WERI-Rb-1 (cell line): ENCODE measurements around the gene CLIC6.

Source experiments
- DNase-seq: peaks from one replicate; pipeline ENCODE4 v3.0.0-alpha.2; 2020
- H3K27ac ChIP-seq: fragments of 250-450 bp; sonication (Bioruptor Pico); 2 replicates; pipeline ENCODE4 v1.5.1; 2020; ENCODE audit warnings: mild to moderate bottlenecking, moderate library complexity
- H3K27me3 ChIP-seq: fragments of 250-450 bp; sonication (Bioruptor Pico); 2 replicates; pipeline ENCODE4 v1.5.1; 2021; ENCODE audit warnings: mild to moderate bottlenecking, low read depth, moderate library complexity; ENCODE audit not compliant: insufficient read depth, severe bottlenecking
- H3K36me3 ChIP-seq: fragments of 250-450 bp; sonication (Bioruptor Pico); 2 replicates; pipeline ENCODE4 v1.5.1; 2020; ENCODE audit warnings: mild to moderate bottlenecking, moderate library complexity
- H3K4me3 ChIP-seq: 2 replicates; pipeline ENCODE4 v1.5.1; 2011; ENCODE audit warnings: low read depth, mild to moderate bottlenecking, control low read depth, low read length
- H3K9me3 ChIP-seq: fragments of 250-450 bp; sonication (Bioruptor Pico); 2 replicates; pipeline ENCODE4 v1.5.1; 2021; ENCODE audit warnings: mild to moderate bottlenecking, moderate library complexity; ENCODE audit not compliant: severe bottlenecking
- CTCF ChIP-seq: IDR thresholded peaks from 2 replicates; pipeline ENCODE4 v1.5.1; 2011; ENCODE audit warnings: low read depth, mild to moderate bottlenecking, control low read depth, inconsistent platforms, low read length

CLIC6 gene

GRCh38 chr21:34734696-34735095 is 65.9 kb downstream of the CLIC6 start:
- no peak for DNase-seq
- TF ChIP-seq CTCF = no peak
- H3K27me3 ChIP-seq = peaks cover 100% of the 10 kb centered on the region

DNA sequence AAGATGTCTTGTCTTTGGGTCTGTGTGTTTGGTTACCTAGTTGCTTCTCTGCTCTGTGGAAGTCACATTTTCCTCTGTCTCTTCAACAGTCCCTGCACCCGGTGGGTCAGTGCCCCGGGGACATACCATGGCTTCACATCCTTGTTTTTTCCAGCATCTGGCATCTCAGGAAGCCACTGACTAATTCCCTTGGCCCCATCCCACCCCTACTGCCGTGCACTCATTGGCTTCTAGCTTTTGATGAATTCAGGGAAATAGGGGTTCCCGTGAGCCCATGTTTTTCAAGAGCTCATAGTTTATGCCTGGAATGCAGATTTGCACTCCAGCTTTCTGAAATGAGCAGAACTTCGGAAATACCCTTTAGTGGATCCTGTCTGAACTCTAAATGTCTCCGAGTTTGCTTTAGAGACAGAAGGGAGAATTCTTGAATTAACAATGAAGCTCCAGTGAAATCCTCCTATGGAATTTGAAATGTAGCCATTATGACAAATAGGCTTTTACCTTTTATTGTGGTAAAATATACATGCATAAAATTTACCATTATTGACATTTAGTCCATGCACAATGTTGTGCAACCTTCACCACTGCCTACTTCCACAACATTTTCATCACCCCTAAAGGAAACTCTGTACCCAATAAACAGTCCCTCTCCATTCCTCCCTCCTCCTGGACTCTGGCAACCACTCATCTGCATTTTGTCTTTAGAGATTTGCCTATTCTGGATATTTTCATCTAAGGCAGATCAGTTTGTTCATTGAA is 67.5 kb downstream of the CLIC6 start:
- no peak for TF ChIP-seq CTCF

More at GRCh38 chr21:34734696-34735095, 65.9 kb downstream of the CLIC6 start:
- Histone ChIP-seq H3K27ac (no peak overlapping the region), H3K4me3 (no peak overlapping the region), H3K9me3 (peaks cover 2% of the 10 kb centered on the region), H3K36me3 (no peaks in the 10 kb centered on the region)

GRCh38 chr21:34737115-34737514 is 68.3 kb downstream of the CLIC6 start:
- TF ChIP-seq CTCF = no peak
- H3K27ac ChIP-seq = no peak overlapping the region
- H3K9me3 ChIP-seq = peaks cover 2% of the 10 kb centered on the region
- H3K27me3 ChIP-seq = peaks cover 100% of the 10 kb centered on the region
- no peak overlapping the region for H3K4me3 ChIP-seq
- no peaks in the 10 kb centered on the region for H3K36me3 ChIP-seq
- no peak for DNase-seq

More for the DNA sequence above, 67.5 kb downstream of the CLIC6 start:
- DNase-seq = no peak
- no peaks in the 10 kb centered on the region for H3K36me3 ChIP-seq
- H3K9me3 ChIP-seq = peaks cover 2% of the 10 kb centered on the region
- no peak overlapping the region for H3K27ac ChIP-seq
- H3K27me3 ChIP-seq = peaks cover 100% of the 10 kb centered on the region
- no peak overlapping the region for H3K4me3 ChIP-seq

DNA sequence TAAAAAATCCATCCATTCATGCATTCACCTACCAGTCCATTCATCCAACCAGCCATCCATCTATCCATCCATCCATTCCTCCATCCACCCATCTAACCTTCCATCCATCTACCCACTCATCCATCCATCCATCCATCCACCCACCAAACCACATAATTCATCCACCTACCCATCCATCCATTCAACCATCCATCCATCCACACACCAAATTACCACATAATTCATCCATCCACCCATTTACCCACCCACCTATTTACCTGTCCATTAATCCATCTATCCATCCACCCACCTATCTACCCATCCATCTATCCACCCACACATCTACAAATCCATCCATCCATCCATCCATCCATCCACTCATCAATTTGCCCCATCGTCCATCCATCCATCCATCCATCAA is 71.4 kb downstream of the CLIC6 start:
- no peak for TF ChIP-seq CTCF
- Histone ChIP-seq H3K27me3 (peaks cover 100% of the 10 kb centered on the region), H3K9me3 (peaks cover 2% of the 10 kb centered on the region), H3K27ac (no peak overlapping the region), H3K4me3 (no peak overlapping the region), H3K36me3 (no peaks in the 10 kb centered on the region)
- no peak for DNase-seq

DNA sequence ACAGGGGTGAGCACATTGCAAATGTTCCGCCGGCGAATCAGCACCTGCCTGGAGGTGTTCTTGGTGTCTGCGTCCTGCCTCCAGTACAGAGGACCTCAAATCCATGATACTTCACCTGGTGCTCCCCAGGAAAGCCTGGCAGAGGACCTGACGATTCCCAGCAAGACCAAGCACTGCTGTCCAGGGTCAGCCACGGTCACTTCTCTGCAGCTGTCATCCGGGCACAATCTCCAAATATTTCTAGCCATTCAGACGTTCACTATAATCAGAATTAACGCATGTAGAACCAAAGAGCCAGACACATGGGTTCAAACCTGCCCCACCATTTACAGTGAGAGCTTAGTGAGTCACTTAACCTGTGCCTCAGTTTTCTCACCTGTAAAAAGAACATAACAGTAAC is 74.5 kb downstream of the CLIC6 start:
- H3K9me3 ChIP-seq = peaks cover 3% of the 10 kb centered on the region
- no peak overlapping the region for H3K4me3 ChIP-seq
- H3K27ac ChIP-seq = no peak overlapping the region
- TF ChIP-seq CTCF = no peak
- no peak for DNase-seq
- peaks cover 100% of the 10 kb centered on the region for H3K27me3 ChIP-seq
- H3K36me3 ChIP-seq = no peaks in the 10 kb centered on the region

DNA sequence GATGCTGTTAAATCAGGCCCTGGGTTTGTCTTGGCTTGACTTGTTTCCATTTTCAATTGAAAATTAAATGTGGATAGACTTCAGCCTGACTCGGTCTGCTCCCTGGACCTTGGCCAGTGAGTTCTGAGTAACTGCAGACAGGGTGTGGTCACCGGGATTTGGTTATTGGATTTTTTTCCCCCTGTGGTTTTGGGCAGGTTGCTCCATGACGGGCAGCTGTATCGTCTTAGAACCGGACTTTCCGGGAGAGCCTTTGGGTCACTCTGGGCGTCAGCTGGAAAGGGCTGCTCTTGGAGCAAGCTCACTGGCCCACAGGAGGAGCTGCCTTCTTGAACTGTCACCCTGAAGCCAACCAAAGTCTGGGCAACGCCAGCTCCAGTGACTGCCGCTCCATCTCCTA is 75.0 kb downstream of the CLIC6 start:
- Histone ChIP-seq H3K9me3 (peaks cover 3% of the 10 kb centered on the region), H3K4me3 (no peak overlapping the region), H3K27ac (no peak overlapping the region), H3K27me3 (peaks cover 100% of the 10 kb centered on the region), H3K36me3 (no peaks in the 10 kb centered on the region)
- no peak for TF ChIP-seq CTCF
- no peak for DNase-seq
